ENCODE results near the gene XRCC1.
"Not testable (repeated sequence)": the region's sequence is repeated elsewhere in the genome, so short reads cannot be mapped to it uniquely, and the experiment has no call there.

Gene XRCC1

GRCh38 chr19:43592800-43593350 lies 17.5 kb upstream of the XRCC1 start:
- Histone ChIP-seq H3K4me3 (ENCODE audit: low read depth, low read length) (no peak overlapping the region), H3K27ac (no peak overlapping the region), H3K36me3 (replicated peaks) (peaks cover 25% of the 10 kb centered on the region), H3K27me3 (replicated peaks) (no peaks in the 10 kb centered on the region)
- no peak for TF ChIP-seq CTCF (IDR thresholded peaks at IDR 0.05; ENCODE audit: low read depth, low read length, missing control alignments)
- DNase-seq = no peak
- in situ Hi-C loops (cut with HindIII; ENCODE audit: low pct_ligation_motif_present, low sequenced_read_pairs) = no loop called here

GRCh38 chr19:43591904-43592772 lies 16.8 kb upstream of the XRCC1 start:
- in situ Hi-C loops (cut with HindIII; ENCODE audit: low pct_ligation_motif_present, low sequenced_read_pairs) = no loop called here

GRCh38 chr19:43589678-43590077 lies 14.4 kb upstream of the XRCC1 start:
- Histone ChIP-seq H3K27me3 (replicated peaks) (no peaks in the 10 kb centered on the region), H3K4me3 (ENCODE audit: low read depth, low read length) (no peak overlapping the region), H3K36me3 (replicated peaks) (peaks cover 31% of the 10 kb centered on the region), H3K27ac (no peak overlapping the region)
- TF ChIP-seq CTCF (IDR thresholded peaks at IDR 0.05; ENCODE audit: low read depth, low read length, missing control alignments) = no peak
- in situ Hi-C loops (cut with HindIII; ENCODE audit: low pct_ligation_motif_present, low sequenced_read_pairs) = no loop called here
- no peak for DNase-seq

More at GRCh38 chr19:43591904-43592772, 16.8 kb upstream of the XRCC1 start:
- no peak overlapping the region for H3K27ac ChIP-seq
- no peak overlapping the region for H3K4me3 ChIP-seq (ENCODE audit: low read depth, low read length)
- TF ChIP-seq CTCF (IDR thresholded peaks at IDR 0.05; ENCODE audit: low read depth, low read length, missing control alignments) = no peak
- H3K36me3 ChIP-seq (replicated peaks) = peaks cover 25% of the 10 kb centered on the region
- H3K27me3 ChIP-seq (replicated peaks) = no peaks in the 10 kb centered on the region
- no peak for DNase-seq

GRCh38 chr19:43589277-43589676 lies 13.9 kb upstream of the XRCC1 start:
- H3K27me3 ChIP-seq (replicated peaks) = no peaks in the 10 kb centered on the region
- DNase-seq = no peak
- no peak overlapping the region for H3K4me3 ChIP-seq (ENCODE audit: low read depth, low read length)
- peaks cover 31% of the 10 kb centered on the region for H3K36me3 ChIP-seq (replicated peaks)
- in situ Hi-C loops (cut with HindIII; ENCODE audit: low pct_ligation_motif_present, low sequenced_read_pairs) = no loop called here
- no peak for TF ChIP-seq CTCF (IDR thresholded peaks at IDR 0.05; ENCODE audit: low read depth, low read length, missing control alignments)
- H3K27ac ChIP-seq = no peak overlapping the region

- H3K27ac ChIP-seq; in situ Hi-C loops (cut with HindIII; ENCODE audit: low pct_ligation_motif_present, low sequenced_read_pairs); DNase-seq; H3K4me3 ChIP-seq (ENCODE audit: low read depth, low read length); H3K27me3 ChIP-seq (replicated peaks): not testable (repeated sequence)
- H3K36me3 ChIP-seq (replicated peaks) = peaks cover 11% of the 10 kb centered on the region
Measured at GRCh38 chr19:43587029-43587428, 11.7 kb upstream of the XRCC1 start.

GRCh38 chr19:43586346-43586745 lies 11.0 kb upstream of the XRCC1 start:
- in situ Hi-C loops (cut with HindIII; ENCODE audit: low pct_ligation_motif_present, low sequenced_read_pairs) = no loop called here
- no peak overlapping the region for H3K27ac ChIP-seq
- H3K4me3 ChIP-seq (ENCODE audit: low read depth, low read length) = no peak overlapping the region
- peaks cover 10% of the 10 kb centered on the region for H3K36me3 ChIP-seq (replicated peaks)
- no peaks in the 10 kb centered on the region for H3K27me3 ChIP-seq (replicated peaks)
- no peak for TF ChIP-seq CTCF (IDR thresholded peaks at IDR 0.05; ENCODE audit: low read depth, low read length, missing control alignments)
- DNase-seq = no peak
